Loucy (cell line): ENCODE results near the gene FCGR2B.
"Not testable (repeated sequence)": the region's sequence is repeated elsewhere in the genome, so short reads cannot be mapped to it uniquely, and the experiment has no call there.

ENCODE experiments used
- EZH2phosphoT487 ChIP-seq: fragments of 200-600 bp; IDR thresholded peaks from 2 replicates; pipeline ENCODE4 v1.6.1; 2018; ENCODE audit warnings: antibody characterized with exemption, mild to moderate bottlenecking, moderate library complexity, borderline replicate concordance
- TF ChIP-seq, protein P1 (sequence below): fragments of 200-600 bp; sonication (generic); conservative IDR thresholded peaks from 2 replicates; pipeline ENCODE4 v1.5.1; 2014; ENCODE audit warnings: mild to moderate bottlenecking, antibody characterized with exemption, low read length

- TF ChIP-seq, protein P1, sequence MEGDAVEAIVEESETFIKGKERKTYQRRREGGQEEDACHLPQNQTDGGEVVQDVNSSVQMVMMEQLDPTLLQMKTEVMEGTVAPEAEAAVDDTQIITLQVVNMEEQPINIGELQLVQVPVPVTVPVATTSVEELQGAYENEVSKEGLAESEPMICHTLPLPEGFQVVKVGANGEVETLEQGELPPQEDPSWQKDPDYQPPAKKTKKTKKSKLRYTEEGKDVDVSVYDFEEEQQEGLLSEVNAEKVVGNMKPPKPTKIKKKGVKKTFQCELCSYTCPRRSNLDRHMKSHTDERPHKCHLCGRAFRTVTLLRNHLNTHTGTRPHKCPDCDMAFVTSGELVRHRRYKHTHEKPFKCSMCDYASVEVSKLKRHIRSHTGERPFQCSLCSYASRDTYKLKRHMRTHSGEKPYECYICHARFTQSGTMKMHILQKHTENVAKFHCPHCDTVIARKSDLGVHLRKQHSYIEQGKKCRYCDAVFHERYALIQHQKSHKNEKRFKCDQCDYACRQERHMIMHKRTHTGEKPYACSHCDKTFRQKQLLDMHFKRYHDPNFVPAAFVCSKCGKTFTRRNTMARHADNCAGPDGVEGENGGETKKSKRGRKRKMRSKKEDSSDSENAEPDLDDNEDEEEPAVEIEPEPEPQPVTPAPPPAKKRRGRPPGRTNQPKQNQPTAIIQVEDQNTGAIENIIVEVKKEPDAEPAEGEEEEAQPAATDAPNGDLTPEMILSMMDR, result peak; percentile 34; the same call in 1 of the 2 replicates
- TF ChIP-seq EZH2phosphoT487, result not testable (repeated sequence)
Measured at GRCh38 chr1:161642697-161643096, 20.2 kb upstream of the FCGR2B start.
